ENCODE results near the gene TMEM86B. TPM values are rescaled to one million over a fixed set of nuclear protein-coding genes. Genes with fewer than 3 reads are reported as not detected.

The TMEM86B gene
- total RNA-seq, 1 donor, result 2.5 TPM

- DNase-seq (ENCODE audit: insufficient read length, low spot score, missing footprints), result peak; percentile 74
- Histone ChIP-seq H3K4me2 (ENCODE audit: insufficient read depth, low read length) (peak overlapping the region; percentile 32), H3K4me3 (ENCODE audit: insufficient read depth, low read length) (no peak overlapping the region), H3K36me3 (ENCODE audit: insufficient read depth, low read length) (no peaks in the 10 kb centered on the region), H3K9me3 (ENCODE audit: low read depth, low read length) (no peaks in the 10 kb centered on the region), H3K27ac (ENCODE audit: low read depth, low read length) (peak overlapping the region; percentile 66), H2AFZ (ENCODE audit: low read length) (no peak overlapping the region), H3K27me3 (ENCODE audit: insufficient read depth, low read length) (no peaks in the 10 kb centered on the region), H4K20me1 (ENCODE audit: insufficient read depth, low read length) (no peaks in the 10 kb centered on the region), H3K79me2 (ENCODE audit: insufficient read depth, low read length) (no peaks in the 10 kb centered on the region), H3K4me1 (ENCODE audit: insufficient read depth, low read length) (peaks cover 8% of the 10 kb centered on the region)
- TF ChIP-seq CTCF (IDR thresholded peaks at IDR 0.05; ENCODE audit: extremely low read depth, low read depth, low read length), result no peak
Measured at GRCh38 chr19:55188625-55189024, 39.9 kb downstream of the TMEM86B start.

DNA sequence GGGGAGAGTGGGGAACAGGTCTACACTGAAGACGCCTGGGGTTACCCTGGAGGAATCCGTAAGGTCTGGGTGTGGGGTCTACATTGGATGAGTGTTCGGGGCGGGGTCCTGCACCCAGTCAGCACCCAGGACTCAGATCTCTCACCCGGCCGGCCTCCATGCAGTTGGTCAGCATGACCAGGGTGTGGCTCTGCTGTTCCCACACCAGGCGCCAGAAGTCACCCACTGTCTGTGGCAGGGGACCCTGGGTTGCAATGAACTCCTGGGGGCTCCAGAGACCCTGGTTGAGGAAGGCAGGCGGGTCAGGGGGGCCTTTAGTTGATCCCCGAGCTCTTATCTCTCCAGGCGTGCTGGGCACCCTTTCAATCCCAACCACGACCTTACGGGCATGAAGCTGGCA lies 42.5 kb downstream of the TMEM86B start:
- TF ChIP-seq CTCF (IDR thresholded peaks at IDR 0.05; ENCODE audit: extremely low read depth, low read depth, low read length), result no peak
- Histone ChIP-seq H3K4me1 (ENCODE audit: insufficient read depth, low read length) (peaks cover 8% of the 10 kb centered on the region), H3K79me2 (ENCODE audit: insufficient read depth, low read length) (no peaks in the 10 kb centered on the region), H4K20me1 (ENCODE audit: insufficient read depth, low read length) (no peaks in the 10 kb centered on the region), H3K4me2 (ENCODE audit: insufficient read depth, low read length) (no peak overlapping the region), H3K36me3 (ENCODE audit: insufficient read depth, low read length) (no peaks in the 10 kb centered on the region), H3K27ac (ENCODE audit: low read depth, low read length) (no peak overlapping the region), H3K4me3 (ENCODE audit: insufficient read depth, low read length) (no peak overlapping the region), H3K9me3 (ENCODE audit: low read depth, low read length) (no peaks in the 10 kb centered on the region), H3K27me3 (ENCODE audit: insufficient read depth, low read length) (peaks cover 12% of the 10 kb centered on the region), H2AFZ (ENCODE audit: low read length) (no peak overlapping the region)
- DNase-seq (ENCODE audit: insufficient read length, low spot score, missing footprints), result no peak

GRCh38 chr19:55181740-55182139 lies 46.8 kb downstream of the TMEM86B start:
- peaks cover 8% of the 10 kb centered on the region for H3K4me1 ChIP-seq (ENCODE audit: insufficient read depth, low read length)
- TF ChIP-seq CTCF (IDR thresholded peaks at IDR 0.05; ENCODE audit: extremely low read depth, low read depth, low read length), result no peak
- H2AFZ ChIP-seq (ENCODE audit: low read length), result no peak overlapping the region
- no peaks in the 10 kb centered on the region for H3K79me2 ChIP-seq (ENCODE audit: insufficient read depth, low read length)
- H3K4me3 ChIP-seq (ENCODE audit: insufficient read depth, low read length), result no peak overlapping the region
- peaks cover 30% of the 10 kb centered on the region for H3K27me3 ChIP-seq (ENCODE audit: insufficient read depth, low read length)
- H3K27ac ChIP-seq (ENCODE audit: low read depth, low read length), result no peak overlapping the region
- no peaks in the 10 kb centered on the region for H3K36me3 ChIP-seq (ENCODE audit: insufficient read depth, low read length)
- H4K20me1 ChIP-seq (ENCODE audit: insufficient read depth, low read length), result no peaks in the 10 kb centered on the region
- DNase-seq (ENCODE audit: insufficient read length, low spot score, missing footprints), result no peak
- H3K4me2 ChIP-seq (ENCODE audit: insufficient read depth, low read length), result no peak overlapping the region
- H3K9me3 ChIP-seq (ENCODE audit: low read depth, low read length), result no peaks in the 10 kb centered on the region

DNA sequence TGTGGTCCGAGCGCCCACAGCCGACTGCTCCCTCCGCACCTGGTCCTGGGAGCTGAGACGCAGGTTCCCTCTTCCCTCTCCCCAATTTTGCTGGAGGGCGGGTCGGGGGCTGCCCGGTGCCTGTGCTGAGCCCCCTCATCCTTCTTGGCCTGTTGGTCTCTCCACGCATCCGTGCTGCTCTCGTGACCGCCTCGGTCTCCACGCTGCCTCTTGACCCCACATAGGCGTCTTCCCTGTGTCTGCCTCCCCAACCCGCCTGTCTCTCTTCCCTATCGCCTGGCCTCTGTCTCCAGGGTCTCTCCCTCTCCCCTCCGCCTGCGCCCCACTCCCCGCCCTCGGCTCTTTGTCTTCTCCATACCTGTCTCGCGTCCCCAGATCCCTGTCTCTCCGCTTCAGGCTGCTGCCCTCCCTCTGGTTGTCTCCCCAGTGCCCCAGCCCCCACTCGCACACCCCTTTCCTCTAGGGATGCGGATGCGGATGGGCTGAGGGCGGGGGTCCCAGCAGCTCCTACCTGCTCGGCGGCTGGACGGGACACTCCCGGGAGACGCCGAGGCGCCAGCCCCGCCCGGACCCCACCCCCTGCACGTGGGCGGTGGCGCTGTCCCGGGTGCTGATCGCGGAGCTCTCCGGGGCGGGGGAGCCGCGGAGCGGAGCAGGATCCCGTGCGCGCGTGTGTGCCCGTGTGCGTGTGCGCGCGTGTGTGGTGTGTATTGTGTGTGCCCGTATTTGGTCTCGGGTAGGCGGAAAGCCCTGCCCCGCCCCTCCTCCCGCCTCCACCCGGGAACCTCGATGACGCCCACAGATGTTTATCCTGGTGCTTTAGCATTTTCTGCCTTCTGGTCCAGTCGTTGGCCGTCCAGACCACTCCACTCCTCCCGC lies 48.7 kb downstream of the TMEM86B start, which contains the start of gene SYT5:
Gene SYT5 (minus strand): TSS at position 684 of the 879 bp plus-strand sequence. CDS start 1,248 bp downstream, outside the sequence.
- H3K79me2 ChIP-seq (ENCODE audit: insufficient read depth, low read length), result no peaks in the 10 kb centered on the region
- TF ChIP-seq CTCF (IDR thresholded peaks at IDR 0.05; ENCODE audit: extremely low read depth, low read depth, low read length), result no peak
- H3K27me3 ChIP-seq (ENCODE audit: insufficient read depth, low read length), result peaks cover 30% of the 10 kb centered on the region
- H3K9me3 ChIP-seq (ENCODE audit: low read depth, low read length), result no peaks in the 10 kb centered on the region
- H3K36me3 ChIP-seq (ENCODE audit: insufficient read depth, low read length), result no peaks in the 10 kb centered on the region
- peaks cover 2% of the 10 kb centered on the region for H4K20me1 ChIP-seq (ENCODE audit: insufficient read depth, low read length)
- peak; percentile 96 for DNase-seq (ENCODE audit: insufficient read length, low spot score, missing footprints)
- peaks cover 8% of the 10 kb centered on the region for H3K4me1 ChIP-seq (ENCODE audit: insufficient read depth, low read length)
- peak within 1 kb of the TSS; percentile 82 for H2AFZ ChIP-seq (ENCODE audit: low read length)
- peak within 1 kb of the TSS; percentile 73 for H3K4me2 ChIP-seq (ENCODE audit: insufficient read depth, low read length)
- H3K27ac ChIP-seq (ENCODE audit: low read depth, low read length), result no peak within 1 kb of the TSS
- peak within 1 kb of the TSS; percentile 67 for H3K4me3 ChIP-seq (ENCODE audit: insufficient read depth, low read length)

All from osteoblast (primary cell).